H9 (cell line): ENCODE results near the gene FOXA2. TPM values are rescaled to one million over a fixed set of nuclear protein-coding genes. Genes with fewer than 3 reads are reported as not detected.
A peak's percentile ranks its signal among the peaks of the same experiment; 100 is the strongest.

Experiments used
- DNase-seq: peaks from one replicate; pipeline ENCODE4 v3.0.0-alpha.2; 2017
- H2AFZ ChIP-seq: one replicate; pipeline ENCODE4 v1.6.1; 2013; ENCODE audit warnings: mild to moderate bottlenecking, low read length, control low read depth, moderate library complexity
- H2AK5ac ChIP-seq: 2 replicates; pipeline ENCODE4 v1.6.1; 2013; ENCODE audit warnings: low read length, control low read depth, mixed read lengths; ENCODE audit not compliant: insufficient read length
- H2BK120ac ChIP-seq: one replicate; pipeline ENCODE4 v1.6.1; 2013; ENCODE audit warnings: low read depth, mild to moderate bottlenecking, low read length, control low read depth, inconsistent platforms; ENCODE audit not compliant: poor library complexity, severe bottlenecking
- H2BK12ac ChIP-seq: 2 replicates; pipeline ENCODE4 v1.6.1; 2013; ENCODE audit warnings: low read length, control low read depth, mixed read lengths, low read depth; ENCODE audit not compliant: insufficient read length
- H2BK15ac ChIP-seq: 2 replicates; pipeline ENCODE4 v1.6.1; 2013; ENCODE audit warnings: low read depth, low read length, control low read depth
- H2BK20ac ChIP-seq: one replicate; pipeline ENCODE4 v1.6.1; 2013; ENCODE audit warnings: low read depth, mild to moderate bottlenecking, low read length, control low read depth, inconsistent platforms; ENCODE audit not compliant: poor library complexity, severe bottlenecking
- H2BK5ac ChIP-seq: 2 replicates; pipeline ENCODE4 v1.6.1; 2013; ENCODE audit warnings: low read length, control low read depth, mixed read lengths; ENCODE audit not compliant: insufficient read length
- H3K14ac ChIP-seq: 2 replicates; pipeline ENCODE4 v1.6.1; 2013; ENCODE audit warnings: low read length, control low read depth; ENCODE audit not compliant: insufficient read depth
- H3K18ac ChIP-seq: 2 replicates; pipeline ENCODE4 v1.6.1; 2013; ENCODE audit warnings: low read depth, mild to moderate bottlenecking, mixed read lengths, low read length, control low read depth; ENCODE audit not compliant: insufficient read length
- H3K23ac ChIP-seq: 2 replicates; pipeline ENCODE4 v1.6.1; 2013; ENCODE audit warnings: low read length, control low read depth, mixed read lengths, low read depth; ENCODE audit not compliant: insufficient read length
- H3K23me2 ChIP-seq: 2 replicates; pipeline ENCODE4 v1.6.1; 2013; ENCODE audit warnings: low read depth, mild to moderate bottlenecking, mixed read lengths, low read length, control low read depth; ENCODE audit not compliant: insufficient read length, poor library complexity, severe bottlenecking
- H3K27ac ChIP-seq: 2 replicates; pipeline ENCODE4 v1.5.1; 2013; ENCODE audit warnings: low read length, control low read depth, mixed read lengths, low read depth; ENCODE audit not compliant: insufficient read length
- H3K27me3 ChIP-seq: 2 replicates; pipeline ENCODE4 v1.6.1; 2013; ENCODE audit warnings: low read length, control low read depth, inconsistent platforms; ENCODE audit not compliant: insufficient read depth
- H3K4ac ChIP-seq: 2 replicates; pipeline ENCODE4 v1.6.1; 2013; ENCODE audit warnings: low read depth, mild to moderate bottlenecking, control low read depth, inconsistent platforms, low read length, moderate library complexity
- H3K4me1 ChIP-seq: 2 replicates; pipeline ENCODE4 v1.6.1; 2013; ENCODE audit warnings: low read length, control low read depth, inconsistent platforms; ENCODE audit not compliant: insufficient read depth
- H3K4me2 ChIP-seq: 2 replicates; pipeline ENCODE4 v1.6.1; 2013; ENCODE audit warnings: low read length, control low read depth, mixed read lengths; ENCODE audit not compliant: insufficient read length, insufficient read depth
- H3K56ac ChIP-seq: 2 replicates; pipeline ENCODE4 v1.6.1; 2013; ENCODE audit warnings: low read depth, mild to moderate bottlenecking, mixed read lengths, low read length, control low read depth; ENCODE audit not compliant: insufficient read length
- H3K79me1 ChIP-seq: 2 replicates; pipeline ENCODE4 v1.6.1; 2013; ENCODE audit warnings: low read depth, mild to moderate bottlenecking, moderate library complexity, low read length, control low read depth, inconsistent platforms; ENCODE audit not compliant: insufficient read depth, poor library complexity, severe bottlenecking
- H3K79me2 ChIP-seq: 2 replicates; pipeline ENCODE4 v1.6.1; 2013; ENCODE audit warnings: low read length, control low read depth, inconsistent platforms; ENCODE audit not compliant: insufficient read depth
- H3K9ac ChIP-seq: 2 replicates; pipeline ENCODE4 v1.6.1; 2013; ENCODE audit warnings: low read length, control low read depth, mixed read lengths; ENCODE audit not compliant: insufficient read length; ENCODE audit errors: extremely low read depth
- H3K9me3 ChIP-seq: one replicate; pipeline ENCODE4 v1.6.1; 2013; ENCODE audit warnings: low read depth, low read length, inconsistent platforms; ENCODE audit not compliant: control insufficient read depth
- H3T11ph ChIP-seq: one replicate; pipeline ENCODE4 v1.6.1; 2013; ENCODE audit warnings: mild to moderate bottlenecking, low read length, control low read depth, inconsistent platforms
- H4K20me1 ChIP-seq: one replicate; pipeline ENCODE4 v1.6.1; 2013; ENCODE audit not compliant: control insufficient read depth, insufficient read length, insufficient read depth
- H4K5ac ChIP-seq: 2 replicates; pipeline ENCODE4 v1.6.1; 2013; ENCODE audit warnings: low read depth, mild to moderate bottlenecking, mixed read lengths, low read length, control low read depth; ENCODE audit not compliant: insufficient read length
- H4K8ac ChIP-seq: replicated peaks from 2 replicates; pipeline ENCODE4 v1.6.1; 2013; ENCODE audit warnings: low read length, control low read depth, mixed read lengths, low read depth; ENCODE audit not compliant: insufficient read length
- H4K91ac ChIP-seq: 2 replicates; pipeline ENCODE4 v1.6.1; 2013; ENCODE audit warnings: low read depth, mild to moderate bottlenecking, moderate library complexity, mixed read lengths, low read length, control low read depth; ENCODE audit not compliant: insufficient read length
- H3K27ac Mint-ChIP-seq, 3 experiments: 2 replicates in 2 of 3; 3 replicates in 1 of 3; pipeline ENCODE4 v1.8.0; 2020 to 2021; ENCODE audit warnings: mixed read lengths in 3 of 3, mild to moderate bottlenecking in 1 of 3, moderate library complexity in 1 of 3
- H3K27me3 Mint-ChIP-seq: 2 replicates; pipeline ENCODE4 v1.8.0; 2021; ENCODE audit warnings: low read depth, mild to moderate bottlenecking, moderate library complexity, mixed read lengths
- H3K36me3 Mint-ChIP-seq, 3 experiments: 2 replicates in 2 of 3; 3 replicates in 1 of 3; pipeline ENCODE4 v1.8.0; 2020 to 2021; ENCODE audit warnings: low read depth in 3 of 3, mixed read lengths in 3 of 3; ENCODE audit not compliant: insufficient read depth in 1 of 3
- H3K4me1 Mint-ChIP-seq, 2 experiments: 2 replicates each; pipeline ENCODE4 v1.8.0; 2020; ENCODE audit warnings: mixed read lengths in 2 of 2
- H3K4me3 Mint-ChIP-seq, 2 experiments: 2 replicates in 1 of 2; 3 replicates in 1 of 2; pipeline ENCODE4 v1.8.0; 2020 to 2021; ENCODE audit warnings: mild to moderate bottlenecking in 2 of 2, mixed read lengths in 2 of 2, moderate library complexity in 1 of 2
- H3K9me3 Mint-ChIP-seq, 2 experiments: 2 replicates in 1 of 2; 3 replicates in 1 of 2; pipeline ENCODE4 v1.8.0; 2020; ENCODE audit warnings: mild to moderate bottlenecking in 2 of 2, mixed read lengths in 2 of 2, moderate library complexity in 1 of 2
- CTCF ChIP-seq: fragments of 200-600 bp; sonication (generic); conservative IDR thresholded peaks from 3 replicates; pipeline ENCODE4 v1.8.0; 2021; ENCODE audit warnings: antibody characterized with exemption, mild to moderate bottlenecking
- WGBS: extraction: QIAGEN DNeasy Blood & Tissue Kit; methylation state at CpG from one replicate; pipeline ENCODE4 v1.1.7; 2013; ENCODE audit warnings: missing lambda C conversion rate, low lambda C conversion rate, mixed read lengths; ENCODE audit not compliant: insufficient read length; ENCODE audit errors: extremely low coverage; 5-methylcytosine and 5-hydroxymethylcytosine counted together
- total RNA-seq: library from RNA; stranded (reverse); gene quantifications from 2 replicates; pipeline ENCODE4 v1.2.1, GENCODE V29; 2021

FOXA2 gene
- total RNA-seq, 1 experiment from 2014 or later: not detected

- Histone ChIP-seq H3K4me2 (no peak overlapping the region), H3K18ac (no peak overlapping the region), H3K14ac (no peak overlapping the region), H2BK20ac (no peak overlapping the region), H4K20me1 (no peaks in the 10 kb centered on the region), H2AK5ac (no peak overlapping the region), H4K8ac (no peak overlapping the region), H2AFZ (no peak overlapping the region), H3K56ac (no peak overlapping the region), H3K79me1 (no peaks in the 10 kb centered on the region), H3K9ac (no peak overlapping the region), H2BK15ac (no peak overlapping the region), H3K79me2 (no peaks in the 10 kb centered on the region), H4K91ac (no peak overlapping the region), H2BK5ac (no peak overlapping the region), H3K23ac (no peak overlapping the region), H3K4ac (no peak overlapping the region), H3K9me3 (no peaks in the 10 kb centered on the region), H3K23me2 (peaks cover 3% of the 10 kb centered on the region), H3T11ph (no peak overlapping the region), H2BK120ac (no peak overlapping the region), H2BK12ac (no peak overlapping the region), H3K27ac (no peak overlapping the region), H3K27me3 (peaks cover 4% of the 10 kb centered on the region; the same call in 1 of the 2 replicates), H4K5ac (no peak overlapping the region), H3K4me1 (no peaks in the 10 kb centered on the region)
- Mint-ChIP-seq H3K27me3 (peaks cover 61% of the 10 kb centered on the region), H3K4me1 (peaks cover 23 to 30% of the 10 kb centered on the region in 2 experiments), H3K27ac (no peak overlapping the region), H3K36me3 (no peaks in the 10 kb centered on the region), H3K4me3 (no peak overlapping the region), H3K9me3 (no peaks in the 10 kb centered on the region; a peak in 1 of 5 replicates)
- WGBS: no CpG with 5 or more reads among the region's 6 CpGs
- DNase-seq: no peak
- peak; percentile 51; the same call in 2 of the 3 replicates for TF ChIP-seq CTCF
Measured at GRCh38 chr20:22623211-22623610, 38.8 kb upstream of the FOXA2 start.
